NB4 (cell line): ENCODE results near the gene CSF2.

ENCODE experiments used
- MYC ChIP-seq: IDR thresholded peaks from 2 replicates; pipeline ENCODE4 v1.6.1; 2011; ENCODE audit warnings: low read depth, low read length
- TF ChIP-seq, protein P1 (sequence below): IDR thresholded peaks from one replicate; pipeline ENCODE4 v1.5.1; 2012; ENCODE audit warnings: low read depth, low read length

DNA sequence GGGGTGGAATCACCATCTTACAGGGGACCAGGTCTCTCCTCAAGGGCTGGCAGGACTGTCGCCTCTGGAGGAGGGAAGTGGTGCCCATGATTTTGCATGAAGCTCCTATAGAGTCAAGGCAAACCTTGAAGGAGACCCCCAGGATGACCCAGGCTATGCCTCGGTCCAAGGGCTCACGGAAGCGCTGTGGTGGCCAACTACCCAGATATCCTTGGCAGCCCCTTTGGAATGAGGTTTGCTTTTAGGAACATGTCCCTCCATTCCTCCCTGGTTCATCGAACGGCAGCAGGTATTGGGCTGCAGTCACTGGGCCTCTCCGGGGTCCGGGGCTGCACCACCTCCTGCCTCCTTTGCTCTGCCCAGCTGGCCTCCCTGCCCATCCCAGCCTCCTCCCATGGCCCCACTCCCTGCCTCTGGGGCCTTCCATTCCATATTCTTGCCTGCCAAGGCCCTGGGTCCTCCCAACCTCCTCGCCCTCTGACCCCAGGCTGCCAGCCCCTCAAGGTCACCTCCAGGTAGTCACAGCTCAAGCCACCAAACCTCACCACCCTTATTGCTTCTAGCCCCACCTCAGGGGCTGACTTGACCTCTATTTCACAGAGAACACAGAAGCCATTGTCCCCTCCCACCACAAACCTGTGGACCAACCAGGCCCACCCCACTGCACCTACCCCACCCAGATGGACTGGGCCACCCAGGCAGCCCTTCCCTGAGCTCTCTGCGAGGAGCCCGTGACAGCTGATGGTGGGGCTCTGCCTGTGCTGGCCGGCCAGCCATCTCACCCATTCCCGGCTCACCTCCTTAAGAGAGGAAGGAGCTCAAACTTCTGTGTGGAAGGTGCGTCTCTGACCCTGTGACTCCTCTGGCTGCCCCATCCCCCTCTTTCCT lies 16.7 kb upstream of the CSF2 start:
- TF ChIP-seq, protein P1, sequence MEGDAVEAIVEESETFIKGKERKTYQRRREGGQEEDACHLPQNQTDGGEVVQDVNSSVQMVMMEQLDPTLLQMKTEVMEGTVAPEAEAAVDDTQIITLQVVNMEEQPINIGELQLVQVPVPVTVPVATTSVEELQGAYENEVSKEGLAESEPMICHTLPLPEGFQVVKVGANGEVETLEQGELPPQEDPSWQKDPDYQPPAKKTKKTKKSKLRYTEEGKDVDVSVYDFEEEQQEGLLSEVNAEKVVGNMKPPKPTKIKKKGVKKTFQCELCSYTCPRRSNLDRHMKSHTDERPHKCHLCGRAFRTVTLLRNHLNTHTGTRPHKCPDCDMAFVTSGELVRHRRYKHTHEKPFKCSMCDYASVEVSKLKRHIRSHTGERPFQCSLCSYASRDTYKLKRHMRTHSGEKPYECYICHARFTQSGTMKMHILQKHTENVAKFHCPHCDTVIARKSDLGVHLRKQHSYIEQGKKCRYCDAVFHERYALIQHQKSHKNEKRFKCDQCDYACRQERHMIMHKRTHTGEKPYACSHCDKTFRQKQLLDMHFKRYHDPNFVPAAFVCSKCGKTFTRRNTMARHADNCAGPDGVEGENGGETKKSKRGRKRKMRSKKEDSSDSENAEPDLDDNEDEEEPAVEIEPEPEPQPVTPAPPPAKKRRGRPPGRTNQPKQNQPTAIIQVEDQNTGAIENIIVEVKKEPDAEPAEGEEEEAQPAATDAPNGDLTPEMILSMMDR: no peak
- TF ChIP-seq MYC: no peak
